Measurements from ENCODE around the gene RUBCNL.

Gene RUBCNL

DNA sequence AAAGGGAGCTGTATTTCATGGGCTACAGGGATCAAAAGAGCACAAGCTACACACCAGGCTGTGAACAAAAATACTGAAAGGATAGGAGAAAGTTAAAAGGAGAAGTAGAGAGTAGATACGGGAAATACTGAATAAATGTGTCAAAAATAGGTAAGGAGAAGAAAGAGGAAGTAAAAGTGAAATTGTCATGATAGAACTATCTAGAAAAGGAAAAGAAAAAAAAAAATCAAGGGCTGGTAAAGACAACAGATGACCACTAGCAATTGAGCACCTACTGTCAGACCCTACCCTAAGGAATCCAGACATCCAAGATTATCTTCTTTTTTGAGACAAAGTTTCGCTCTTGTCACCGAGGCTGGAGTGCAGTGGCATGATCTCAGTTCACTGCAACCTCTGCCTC, 4.8 kb downstream of the RUBCNL start:
- H3K9me3 ChIP-seq: no peaks in the 10 kb centered on the region
- no peaks in the 10 kb centered on the region for H3K36me3 ChIP-seq
- H3K27me3 ChIP-seq: peaks cover 0 to 18% of the 10 kb centered on the region in 2 donors
- no peak for DNase-seq
- H3K4me3 ChIP-seq: no peak overlapping the region
- TF ChIP-seq, protein P1, sequence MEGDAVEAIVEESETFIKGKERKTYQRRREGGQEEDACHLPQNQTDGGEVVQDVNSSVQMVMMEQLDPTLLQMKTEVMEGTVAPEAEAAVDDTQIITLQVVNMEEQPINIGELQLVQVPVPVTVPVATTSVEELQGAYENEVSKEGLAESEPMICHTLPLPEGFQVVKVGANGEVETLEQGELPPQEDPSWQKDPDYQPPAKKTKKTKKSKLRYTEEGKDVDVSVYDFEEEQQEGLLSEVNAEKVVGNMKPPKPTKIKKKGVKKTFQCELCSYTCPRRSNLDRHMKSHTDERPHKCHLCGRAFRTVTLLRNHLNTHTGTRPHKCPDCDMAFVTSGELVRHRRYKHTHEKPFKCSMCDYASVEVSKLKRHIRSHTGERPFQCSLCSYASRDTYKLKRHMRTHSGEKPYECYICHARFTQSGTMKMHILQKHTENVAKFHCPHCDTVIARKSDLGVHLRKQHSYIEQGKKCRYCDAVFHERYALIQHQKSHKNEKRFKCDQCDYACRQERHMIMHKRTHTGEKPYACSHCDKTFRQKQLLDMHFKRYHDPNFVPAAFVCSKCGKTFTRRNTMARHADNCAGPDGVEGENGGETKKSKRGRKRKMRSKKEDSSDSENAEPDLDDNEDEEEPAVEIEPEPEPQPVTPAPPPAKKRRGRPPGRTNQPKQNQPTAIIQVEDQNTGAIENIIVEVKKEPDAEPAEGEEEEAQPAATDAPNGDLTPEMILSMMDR (IDR thresholded peaks at IDR 0.05): no peak
- peaks cover 0 to 10% (median 8%) of the 10 kb centered on the region in 4 donors for H3K4me1 ChIP-seq
- intact Hi-C loops (cut with DNase I; ENCODE audit: low total_unique reads): no loop called here
- no peak overlapping the region for H3K27ac ChIP-seq

DNA sequence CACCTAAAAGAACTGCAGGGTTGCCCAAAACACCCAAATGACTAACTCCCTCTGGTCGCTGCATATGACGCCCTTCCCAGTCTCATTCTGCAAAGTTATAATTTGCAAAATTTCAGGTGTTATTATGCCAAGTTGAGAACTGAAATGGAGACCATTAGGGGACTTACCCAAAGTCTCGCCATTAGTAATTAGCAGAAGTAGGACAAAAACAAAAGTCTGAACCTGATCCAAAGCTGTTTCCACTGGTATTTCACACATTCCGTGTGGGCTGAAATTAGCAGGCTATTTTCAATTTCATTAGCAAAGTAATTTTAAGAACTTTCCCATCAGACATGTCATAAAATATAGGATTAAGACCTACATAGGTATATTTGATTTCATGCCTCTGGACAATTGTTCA, 6.8 kb downstream of the RUBCNL start:
- H3K27ac ChIP-seq: no peak overlapping the region
- no peak for DNase-seq
- intact Hi-C loops (cut with DNase I; ENCODE audit: low total_unique reads): no loop called here

DNA sequence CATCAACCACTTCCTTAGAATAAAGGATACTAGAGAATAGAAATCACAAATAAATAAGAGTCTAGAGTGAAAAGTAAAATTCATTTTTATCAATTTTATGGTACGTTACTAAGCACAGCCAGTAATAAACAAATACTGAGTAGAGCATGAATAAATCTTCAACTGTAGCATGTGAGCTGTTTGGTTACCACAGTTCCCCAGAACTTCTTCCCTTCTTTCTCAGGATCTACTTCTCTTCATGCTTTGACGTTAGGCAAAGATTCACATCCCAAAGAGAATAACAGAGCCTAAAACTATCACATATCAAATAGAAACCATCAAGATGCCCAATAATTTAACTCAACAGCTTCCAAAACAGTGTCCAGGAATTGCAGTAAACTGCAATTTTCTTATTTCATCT, 7.4 kb downstream of the RUBCNL start:
- no peaks in the 10 kb centered on the region for H3K27me3 ChIP-seq
- no peak for DNase-seq
- TF ChIP-seq, protein P1 (IDR thresholded peaks at IDR 0.05): no peak
- intact Hi-C loops (cut with DNase I; ENCODE audit: low total_unique reads): no loop called here
- H3K27ac ChIP-seq: no peak overlapping the region
- no peaks in the 10 kb centered on the region for H3K9me3 ChIP-seq
- H3K4me1 ChIP-seq: no peaks in the 10 kb centered on the region
- H3K4me3 ChIP-seq: no peak overlapping the region
- no peaks in the 10 kb centered on the region for H3K36me3 ChIP-seq

More for the DNA sequence above, 6.8 kb downstream of the RUBCNL start:
- Histone ChIP-seq H3K4me3 (no peak overlapping the region), H3K36me3 (no peaks in the 10 kb centered on the region), H3K27me3 (peaks cover 0 to 3% of the 10 kb centered on the region in 2 donors), H3K9me3 (no peaks in the 10 kb centered on the region), H3K4me1 (no peaks in the 10 kb centered on the region)
- TF ChIP-seq, protein P1 (IDR thresholded peaks at IDR 0.05): no peak

GRCh38 chr13:46378411-46378810, 8.6 kb downstream of the RUBCNL start:
- no peaks in the 10 kb centered on the region for H3K36me3 ChIP-seq
- H3K9me3 ChIP-seq: no peaks in the 10 kb centered on the region
- TF ChIP-seq, protein P1 (IDR thresholded peaks at IDR 0.05): no peak
- no peak overlapping the region for H3K4me3 ChIP-seq
- intact Hi-C loops (cut with DNase I; ENCODE audit: low total_unique reads): no loop called here
- DNase-seq: no peak
- no peak overlapping the region for H3K27ac ChIP-seq
- no peaks in the 10 kb centered on the region for H3K4me1 ChIP-seq
- no peaks in the 10 kb centered on the region for H3K27me3 ChIP-seq

DNA sequence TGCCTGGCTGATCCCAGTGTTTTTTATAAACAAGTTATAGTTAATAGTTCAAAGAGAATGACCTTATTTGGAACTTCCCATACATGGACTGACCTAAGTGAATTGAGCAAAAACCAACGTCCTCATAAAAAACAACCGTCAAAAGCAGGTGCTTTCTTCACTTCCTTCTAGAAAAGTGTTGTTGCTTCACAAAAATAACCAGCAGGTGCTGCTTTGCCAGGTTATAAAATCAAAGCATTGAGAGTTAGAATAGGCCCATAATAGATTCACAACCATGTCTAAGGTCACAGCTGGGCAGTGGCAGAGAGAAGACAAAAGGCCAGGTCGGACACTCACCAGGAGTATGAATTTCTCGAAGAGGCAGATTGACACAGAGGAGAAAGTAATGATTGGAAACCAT, 9.5 kb downstream of the RUBCNL start:
- Histone ChIP-seq H3K9me3 (no peaks in the 10 kb centered on the region), H3K27me3 (no peaks in the 10 kb centered on the region), H3K4me3 (no peak overlapping the region), H3K36me3 (no peaks in the 10 kb centered on the region), H3K27ac (no peak overlapping the region), H3K4me1 (no peaks in the 10 kb centered on the region)
- intact Hi-C loops (cut with DNase I; ENCODE audit: low total_unique reads): no loop called here
- no peak for DNase-seq
- TF ChIP-seq, protein P1 (IDR thresholded peaks at IDR 0.05): no peak

DNA sequence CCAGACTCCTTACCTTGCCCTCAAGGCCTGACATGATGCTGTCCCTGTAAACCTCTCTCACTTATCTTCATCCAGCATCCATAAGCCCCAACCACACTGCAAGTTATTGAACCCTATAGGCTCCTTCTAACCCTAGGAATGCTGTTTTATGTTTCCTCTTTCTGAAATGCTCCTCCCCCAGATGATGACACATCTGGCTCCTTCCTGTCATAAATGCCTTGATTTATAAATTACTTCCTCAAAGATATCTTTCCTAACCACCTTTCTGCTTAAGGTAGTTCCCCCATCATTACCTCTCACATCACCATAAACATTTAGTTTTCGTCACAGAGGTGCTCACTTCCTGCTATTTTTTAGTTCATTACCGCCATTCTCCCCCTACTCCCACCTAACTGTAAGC, 12.3 kb downstream of the RUBCNL start:
- Histone ChIP-seq H3K9me3 (no peaks in the 10 kb centered on the region), H3K27me3 (no peaks in the 10 kb centered on the region), H3K27ac (no peak overlapping the region), H3K4me1 (peaks cover 0 to 8% (median 7%) of the 10 kb centered on the region in 4 donors), H3K4me3 (no peak overlapping the region), H3K36me3 (no peaks in the 10 kb centered on the region)
- no peak for DNase-seq
- TF ChIP-seq, protein P1 (IDR thresholded peaks at IDR 0.05): no peak
- intact Hi-C loops (cut with DNase I; ENCODE audit: low total_unique reads): no loop called here

Data from tibial artery (tissue), 4 donors.